ENCODE measurements around the gene CCNL1.

DNA sequence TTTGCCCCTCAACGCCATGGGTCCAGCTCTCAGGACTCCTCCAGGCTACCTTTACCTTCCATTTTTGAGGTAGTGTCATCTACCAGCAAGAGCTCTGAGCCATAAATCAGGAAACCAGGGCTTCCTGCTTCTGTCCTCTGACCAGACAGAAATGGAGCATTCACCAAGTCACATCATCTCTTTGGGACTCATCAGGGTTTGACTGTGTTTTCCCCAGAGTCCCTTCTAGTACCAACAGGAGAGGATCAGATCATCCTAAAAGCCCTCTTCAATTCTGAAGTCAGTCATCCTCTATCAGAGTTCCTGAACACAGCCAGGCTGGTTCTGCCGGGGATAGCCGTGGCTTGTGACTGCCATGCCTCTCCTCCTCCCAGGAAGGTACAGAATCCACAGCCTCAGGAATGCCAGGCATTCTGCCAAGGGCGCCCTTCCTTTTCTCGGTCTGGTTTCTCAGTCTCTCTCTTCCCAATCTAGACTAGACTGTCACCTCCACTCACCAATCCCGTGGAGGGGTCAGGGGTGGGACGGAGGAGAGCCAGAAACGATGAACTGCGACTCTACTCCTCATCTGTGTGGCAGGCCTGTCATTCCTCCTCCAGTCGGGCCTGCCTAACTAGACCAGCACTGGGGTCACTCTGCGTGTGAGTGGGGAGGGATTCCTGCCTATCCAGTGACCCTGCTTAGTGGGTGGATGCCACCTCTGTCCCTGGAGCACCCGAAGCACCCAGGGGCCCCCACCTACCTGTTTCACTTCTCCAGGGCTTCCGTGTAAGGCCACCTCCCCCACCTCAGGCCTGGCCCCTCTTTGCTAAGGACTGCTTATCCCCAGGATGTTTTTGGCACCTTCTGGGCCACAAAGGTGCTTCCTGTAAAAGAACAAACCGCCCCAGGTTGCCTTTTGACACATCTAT is 30.9 kb downstream of the CCNL1 start:
- TF ChIP-seq POLR2AphosphoS5 (IDR thresholded peaks at IDR 0.05) (no peak), REST (IDR thresholded peaks at IDR 0.05; ENCODE audit: borderline replicate concordance) (no peak), CTCF (IDR thresholded peaks at IDR 0.05; ENCODE audit: poor library complexity, severe bottlenecking) (no peak), EZH2 (IDR thresholded peaks at IDR 0.05; ENCODE audit: borderline replicate concordance, insufficient read depth, low read length, poor library complexity, severe bottlenecking) (no peak), RAD21 (conservative IDR thresholded peaks at IDR 0.05) (no peak), EP300 (conservative IDR thresholded peaks at IDR 0.05; ENCODE audit: poor library complexity, severe bottlenecking) (no peak), TAF1 (IDR thresholded peaks at IDR 0.05; ENCODE audit: low read depth) (no peak), SMC3 (conservative IDR thresholded peaks at IDR 0.05; ENCODE audit: poor library complexity) (no peak)
